Neural cell (in vitro differentiated cells): ENCODE results near the gene CDH9. TPM values are rescaled to one million over a fixed set of nuclear protein-coding genes. Genes with fewer than 3 reads are reported as not detected.

Experiments
- H2AFZ ChIP-seq: fragments of 200-600, 300-800 bp; sonication (generic), shearing (Covaris generic); 2 replicates; pipeline ENCODE4 v1.6.0; 2014; ENCODE audit warnings: low read depth, mild to moderate bottlenecking, antibody characterized with exemption, low read length, moderate library complexity
- H3F3A ChIP-seq: fragments of 200-600 bp; shearing (Covaris generic); 2 replicates; pipeline ENCODE4 v1.6.1; 2016; ENCODE audit warnings: mild to moderate bottlenecking, moderate library complexity, mixed read lengths, antibody characterized with exemption, low read length; ENCODE audit not compliant: insufficient read depth, poor library complexity, severe bottlenecking
- H3K27ac ChIP-seq: fragments of 200-600, 300-800 bp; sonication (generic), shearing (Covaris generic); 2 replicates; pipeline ENCODE4 v1.5.1; 2014; ENCODE audit warnings: mild to moderate bottlenecking, low read length, moderate library complexity
- H3K27me3 ChIP-seq: fragments of 300-800, 200-600 bp; sonication (generic), shearing (Covaris generic); 2 replicates; pipeline ENCODE4 v1.6.0; 2014; ENCODE audit warnings: mild to moderate bottlenecking, low read depth, low read length, moderate library complexity; ENCODE audit not compliant: insufficient read depth
- H3K36me3 ChIP-seq: fragments of 300-800, 200-600 bp; sonication (generic), shearing (Covaris generic); 2 replicates; pipeline ENCODE4 v1.5.1; 2014; ENCODE audit warnings: mild to moderate bottlenecking, antibody characterized with exemption, low read length, moderate library complexity; ENCODE audit not compliant: insufficient read depth
- H3K4me2 ChIP-seq: fragments of 300-800, 200-600 bp; sonication (generic), shearing (Covaris generic); 2 replicates; pipeline ENCODE4 v1.6.0; 2014; ENCODE audit warnings: mild to moderate bottlenecking, low read length
- H3K4me3 ChIP-seq: fragments of 300-800, 200-600 bp; sonication (generic), shearing (Covaris generic); 2 replicates; pipeline ENCODE4 v1.5.1; 2014; ENCODE audit warnings: mild to moderate bottlenecking, low read length, moderate library complexity
- H3K79me2 ChIP-seq: fragments of 200-600 bp; shearing (Covaris generic); replicated peaks from 2 replicates; pipeline ENCODE4 v1.6.0; 2014; ENCODE audit warnings: mild to moderate bottlenecking, low read length, moderate library complexity; ENCODE audit not compliant: insufficient read depth
- H3K9ac ChIP-seq: fragments of 300-800, 200-600 bp; sonication (generic), shearing (Covaris generic); 2 replicates; pipeline ENCODE4 v1.6.1; 2016; ENCODE audit warnings: mild to moderate bottlenecking, low read length, mixed read lengths
- H3K9me2 ChIP-seq: fragments of 200-600 bp; shearing (Covaris generic); 2 replicates; pipeline ENCODE4 v1.6.1; 2016; ENCODE audit warnings: mild to moderate bottlenecking, low read length, mixed read lengths; ENCODE audit not compliant: insufficient read depth
- H3K9me3 ChIP-seq: fragments of 200-600, 300-800 bp; sonication (generic), shearing (Covaris generic); 2 replicates; pipeline ENCODE4 v1.6.1; 2016; ENCODE audit warnings: mild to moderate bottlenecking, mixed run types, low read length, moderate library complexity, mixed read lengths
- H4K20me1 ChIP-seq: fragments of 200-600 bp; shearing (Covaris generic); 2 replicates; pipeline ENCODE4 v1.6.1; 2016; ENCODE audit warnings: mild to moderate bottlenecking, mixed run types; ENCODE audit not compliant: insufficient read depth
- EP300 ChIP-seq: fragments of 450-650 bp; conservative IDR thresholded peaks from 2 replicates; pipeline ENCODE4 v1.6.1; 2014; ENCODE audit warnings: antibody characterized with exemption, mild to moderate bottlenecking, moderate library complexity; ENCODE audit not compliant: poor library complexity, severe bottlenecking
- MXI1 ChIP-seq: fragments of 450-650 bp; conservative IDR thresholded peaks from 2 replicates; pipeline ENCODE4 v1.6.1; 2014; ENCODE audit warnings: antibody characterized with exemption, mild to moderate bottlenecking; ENCODE audit not compliant: poor library complexity, severe bottlenecking
- POLR2AphosphoS5 ChIP-seq: IDR thresholded peaks from 2 replicates; pipeline ENCODE4 v1.6.1; 2012
- RAD21 ChIP-seq: fragments of 450-650 bp; conservative IDR thresholded peaks from 2 replicates; pipeline ENCODE4 v1.6.1; 2014; ENCODE audit warnings: antibody characterized with exemption, mild to moderate bottlenecking, moderate library complexity
- SMC3 ChIP-seq: fragments of 450-650 bp; conservative IDR thresholded peaks from 2 replicates; pipeline ENCODE4 v1.6.1; 2014; ENCODE audit warnings: antibody characterized with exemption, mild to moderate bottlenecking, moderate library complexity; ENCODE audit not compliant: poor library complexity
- TAF1 ChIP-seq: IDR thresholded peaks from 2 replicates; pipeline ENCODE4 v1.6.1; 2012; ENCODE audit warnings: low read depth
- polyA plus RNA-seq: library from polyadenylated mRNA; depleted of rRNA; stranded (reverse); fragments of >200 nt; gene quantifications from 2 replicates; pipeline ENCODE4 v1.2.3, GENCODE V29; 2014
- TF ChIP-seq, protein P1 (sequence below): fragments of 450-650 bp; IDR thresholded peaks from 2 replicates; pipeline ENCODE4 v1.5.1; 2014; ENCODE audit warnings: antibody characterized with exemption, mild to moderate bottlenecking, moderate library complexity; ENCODE audit not compliant: poor library complexity, severe bottlenecking
- TF ChIP-seq, protein P2 (sequence below): IDR thresholded peaks from 2 replicates; pipeline ENCODE4 v1.6.1; 2012; ENCODE audit warnings: borderline replicate concordance

The CDH9 gene
- polyA plus RNA-seq, 1 donor from 2014 or later, result 1.7 TPM

DNA sequence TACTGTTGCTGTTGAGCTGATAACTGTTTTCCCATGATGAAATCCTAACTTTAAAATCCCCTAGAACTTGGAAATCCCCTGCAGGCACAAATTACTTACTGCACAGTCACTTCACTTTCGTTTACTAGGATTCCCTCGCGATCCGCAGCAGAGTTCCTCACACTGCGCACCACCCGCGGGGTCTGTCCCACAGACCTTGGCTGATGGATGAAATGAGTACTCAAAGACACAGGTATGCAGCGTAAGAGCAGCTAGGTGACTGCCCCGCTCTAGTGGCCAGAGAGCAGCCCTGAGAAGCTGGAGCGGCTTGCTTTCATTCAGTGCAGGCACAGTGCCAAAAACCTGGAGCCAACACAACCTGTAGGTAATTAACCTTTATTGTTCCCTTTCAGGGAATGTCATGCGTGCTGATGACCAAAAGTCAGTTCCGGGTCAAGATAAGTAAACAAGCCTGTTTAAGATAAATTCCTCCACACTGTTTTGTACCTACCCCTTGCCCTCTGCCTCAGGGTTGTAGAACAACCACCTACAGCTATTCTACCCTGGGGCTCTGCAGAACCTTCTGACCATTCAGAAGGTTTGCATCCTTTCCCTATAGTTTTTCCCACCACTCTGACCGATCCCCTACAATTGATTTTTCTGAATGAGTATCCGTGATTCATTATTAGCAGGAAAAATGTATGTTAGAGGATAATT, 191.2 kb downstream of the CDH9 start:
- Histone ChIP-seq H3K9ac (no peak overlapping the region), H3K79me2 (no peaks in the 10 kb centered on the region), H3K9me2 (no peaks in the 10 kb centered on the region), H3K36me3 (no peaks in the 10 kb centered on the region), H3F3A (no peaks in the 10 kb centered on the region), H4K20me1 (no peaks in the 10 kb centered on the region), H2AFZ (no peak overlapping the region), H3K27ac (no peak overlapping the region), H3K4me2 (no peak overlapping the region), H3K9me3 (no peaks in the 10 kb centered on the region), H3K4me3 (no peak overlapping the region), H3K27me3 (no peaks in the 10 kb centered on the region)
- TF ChIP-seq TAF1 (no peak), EP300 (no peak), SMC3 (no peak), MXI1 (no peak)
- TF ChIP-seq, protein P1, sequence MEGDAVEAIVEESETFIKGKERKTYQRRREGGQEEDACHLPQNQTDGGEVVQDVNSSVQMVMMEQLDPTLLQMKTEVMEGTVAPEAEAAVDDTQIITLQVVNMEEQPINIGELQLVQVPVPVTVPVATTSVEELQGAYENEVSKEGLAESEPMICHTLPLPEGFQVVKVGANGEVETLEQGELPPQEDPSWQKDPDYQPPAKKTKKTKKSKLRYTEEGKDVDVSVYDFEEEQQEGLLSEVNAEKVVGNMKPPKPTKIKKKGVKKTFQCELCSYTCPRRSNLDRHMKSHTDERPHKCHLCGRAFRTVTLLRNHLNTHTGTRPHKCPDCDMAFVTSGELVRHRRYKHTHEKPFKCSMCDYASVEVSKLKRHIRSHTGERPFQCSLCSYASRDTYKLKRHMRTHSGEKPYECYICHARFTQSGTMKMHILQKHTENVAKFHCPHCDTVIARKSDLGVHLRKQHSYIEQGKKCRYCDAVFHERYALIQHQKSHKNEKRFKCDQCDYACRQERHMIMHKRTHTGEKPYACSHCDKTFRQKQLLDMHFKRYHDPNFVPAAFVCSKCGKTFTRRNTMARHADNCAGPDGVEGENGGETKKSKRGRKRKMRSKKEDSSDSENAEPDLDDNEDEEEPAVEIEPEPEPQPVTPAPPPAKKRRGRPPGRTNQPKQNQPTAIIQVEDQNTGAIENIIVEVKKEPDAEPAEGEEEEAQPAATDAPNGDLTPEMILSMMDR, result no peak

- H3K9ac ChIP-seq, result no peak overlapping the region
- H3K27me3 ChIP-seq, result no peaks in the 10 kb centered on the region
- no peaks in the 10 kb centered on the region for H3K79me2 ChIP-seq
- H3K9me2 ChIP-seq, result no peaks in the 10 kb centered on the region
- no peaks in the 10 kb centered on the region for H3K9me3 ChIP-seq
- H3K27ac ChIP-seq, result no peak overlapping the region
- no peak overlapping the region for H3K4me2 ChIP-seq
- no peak overlapping the region for H3K4me3 ChIP-seq
- H3K36me3 ChIP-seq, result no peaks in the 10 kb centered on the region
- no peak overlapping the region for H2AFZ ChIP-seq
- H4K20me1 ChIP-seq, result no peaks in the 10 kb centered on the region
- no peaks in the 10 kb centered on the region for H3F3A ChIP-seq
- no peak for TF ChIP-seq EP300
- TF ChIP-seq MXI1, result no peak
- TF ChIP-seq RAD21, result no peak
- no peak for TF ChIP-seq SMC3
- TF ChIP-seq, protein P2, sequence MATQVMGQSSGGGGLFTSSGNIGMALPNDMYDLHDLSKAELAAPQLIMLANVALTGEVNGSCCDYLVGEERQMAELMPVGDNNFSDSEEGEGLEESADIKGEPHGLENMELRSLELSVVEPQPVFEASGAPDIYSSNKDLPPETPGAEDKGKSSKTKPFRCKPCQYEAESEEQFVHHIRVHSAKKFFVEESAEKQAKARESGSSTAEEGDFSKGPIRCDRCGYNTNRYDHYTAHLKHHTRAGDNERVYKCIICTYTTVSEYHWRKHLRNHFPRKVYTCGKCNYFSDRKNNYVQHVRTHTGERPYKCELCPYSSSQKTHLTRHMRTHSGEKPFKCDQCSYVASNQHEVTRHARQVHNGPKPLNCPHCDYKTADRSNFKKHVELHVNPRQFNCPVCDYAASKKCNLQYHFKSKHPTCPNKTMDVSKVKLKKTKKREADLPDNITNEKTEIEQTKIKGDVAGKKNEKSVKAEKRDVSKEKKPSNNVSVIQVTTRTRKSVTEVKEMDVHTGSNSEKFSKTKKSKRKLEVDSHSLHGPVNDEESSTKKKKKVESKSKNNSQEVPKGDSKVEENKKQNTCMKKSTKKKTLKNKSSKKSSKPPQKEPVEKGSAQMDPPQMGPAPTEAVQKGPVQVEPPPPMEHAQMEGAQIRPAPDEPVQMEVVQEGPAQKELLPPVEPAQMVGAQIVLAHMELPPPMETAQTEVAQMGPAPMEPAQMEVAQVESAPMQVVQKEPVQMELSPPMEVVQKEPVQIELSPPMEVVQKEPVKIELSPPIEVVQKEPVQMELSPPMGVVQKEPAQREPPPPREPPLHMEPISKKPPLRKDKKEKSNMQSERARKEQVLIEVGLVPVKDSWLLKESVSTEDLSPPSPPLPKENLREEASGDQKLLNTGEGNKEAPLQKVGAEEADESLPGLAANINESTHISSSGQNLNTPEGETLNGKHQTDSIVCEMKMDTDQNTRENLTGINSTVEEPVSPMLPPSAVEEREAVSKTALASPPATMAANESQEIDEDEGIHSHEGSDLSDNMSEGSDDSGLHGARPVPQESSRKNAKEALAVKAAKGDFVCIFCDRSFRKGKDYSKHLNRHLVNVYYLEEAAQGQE, result no peak
- TF ChIP-seq POLR2AphosphoS5, result no peak
- TF ChIP-seq TAF1, result no peak
- TF ChIP-seq, protein P1, result no peak
Measured at GRCh38 chr5:26843677-26844076, 194.7 kb downstream of the CDH9 start.
